OCI-LY3 (cell line): ENCODE data around the gene TMEM50B.

Experiments used
- H2AFZ ChIP-seq: fragments of 200-600, 300-600 bp; shearing (Covaris generic); 2 replicates; pipeline ENCODE4 v1.6.0; 2014; ENCODE audit warnings: antibody characterized with exemption, low read depth, low read length
- H3K27ac ChIP-seq: fragments of 200-600, 300-600 bp; sonication (generic); 2 replicates; pipeline ENCODE4 v1.5.1; 2014; ENCODE audit warnings: mild to moderate bottlenecking, low read length, moderate library complexity, mixed read lengths
- H3K27me3 ChIP-seq: fragments of 200-600, 300-600 bp; sonication (generic); 2 replicates; pipeline ENCODE4 v1.6.1; 2014; ENCODE audit warnings: low read depth, low read length, mixed read lengths
- H3K36me3 ChIP-seq: fragments of 200-600, 300-600 bp; sonication (generic); replicated peaks from 2 replicates; pipeline ENCODE3; 2014; ENCODE audit warnings: low read depth, low read length, mixed read lengths
- H3K4me1 ChIP-seq: fragments of 300-600, 200-600 bp; sonication (generic); 2 replicates; pipeline ENCODE4 v1.6.1; 2014; ENCODE audit warnings: low read length, mixed read lengths
- H3K4me2 ChIP-seq: fragments of 200-600, 300-600 bp; sonication (generic); 2 replicates; pipeline ENCODE4 v1.6.1; 2014; ENCODE audit warnings: low read length, mixed read lengths
- H3K4me3 ChIP-seq: fragments of 300-600, 200-600 bp; sonication (generic); 2 replicates; pipeline ENCODE4 v1.5.1; 2014; ENCODE audit warnings: antibody characterized with exemption, mild to moderate bottlenecking, low read length, moderate library complexity
- H3K79me2 ChIP-seq: fragments of 300-600, 200-600 bp; shearing (Covaris generic); 2 replicates; pipeline ENCODE4 v1.6.1; 2014; ENCODE audit warnings: mild to moderate bottlenecking, low read length, mixed read lengths
- H3K9ac ChIP-seq: fragments of 300-600, 200-600 bp; shearing (Covaris generic); 2 replicates; pipeline ENCODE4 v1.6.0; 2014; ENCODE audit warnings: mild to moderate bottlenecking, low read length, moderate library complexity
- H3K9me3 ChIP-seq: fragments of 200-600, 300-600 bp; shearing (Covaris generic); 2 replicates; pipeline ENCODE4 v1.6.1; 2014; ENCODE audit warnings: low read length, mixed read lengths; ENCODE audit not compliant: insufficient read depth
- H4K20me1 ChIP-seq: fragments of 200-600, 300-600 bp; sonication (generic); 2 replicates; pipeline ENCODE4 v1.6.1; 2016; ENCODE audit warnings: low read length, mixed read lengths; ENCODE audit not compliant: insufficient read depth
- EZH2phosphoT487 ChIP-seq: fragments of 200-600 bp; shearing (Covaris generic); IDR thresholded peaks from 2 replicates; pipeline ENCODE4 v1.6.1; 2018; ENCODE audit warnings: antibody characterized with exemption, mixed run types, low read depth
- TF ChIP-seq, protein P1 (sequence below): fragments of 200-600, 300-600 bp; sonication (generic); IDR thresholded peaks from 2 replicates; pipeline ENCODE4 v1.5.1; 2014; ENCODE audit warnings: antibody characterized with exemption, low read length, low read depth

The TMEM50B gene

DNA sequence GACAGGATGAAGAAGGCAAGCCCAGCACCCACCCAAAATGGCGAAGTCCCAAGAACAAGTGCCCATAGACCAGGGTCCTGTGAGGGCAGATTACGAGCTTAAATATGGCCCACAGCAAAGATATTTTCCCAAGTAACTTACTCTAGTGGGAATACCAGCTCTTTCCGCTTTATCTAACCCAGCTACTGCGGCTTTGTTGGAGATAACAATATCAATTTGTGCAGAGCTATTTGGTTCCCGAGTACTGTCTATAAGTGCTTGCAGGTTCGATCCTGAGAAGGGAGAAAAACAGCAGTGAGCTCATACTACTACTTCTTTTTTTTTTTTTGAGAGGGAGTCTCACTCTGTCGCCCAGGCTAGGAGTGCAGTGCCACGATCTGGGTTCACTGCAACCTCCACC lies 26.1 kb upstream of the TMEM50B start:
- Histone ChIP-seq H3K4me3 (no peak overlapping the region), H3K9me3 (no peaks in the 10 kb centered on the region), H3K36me3 (peaks cover 50% of the 10 kb centered on the region), H3K4me2 (no peak overlapping the region), H4K20me1 (no peaks in the 10 kb centered on the region), H3K79me2 (no peaks in the 10 kb centered on the region), H3K4me1 (no peaks in the 10 kb centered on the region), H3K27ac (no peak overlapping the region), H3K27me3 (no peaks in the 10 kb centered on the region), H2AFZ (no peak overlapping the region), H3K9ac (no peak overlapping the region)
- TF ChIP-seq, protein P1, sequence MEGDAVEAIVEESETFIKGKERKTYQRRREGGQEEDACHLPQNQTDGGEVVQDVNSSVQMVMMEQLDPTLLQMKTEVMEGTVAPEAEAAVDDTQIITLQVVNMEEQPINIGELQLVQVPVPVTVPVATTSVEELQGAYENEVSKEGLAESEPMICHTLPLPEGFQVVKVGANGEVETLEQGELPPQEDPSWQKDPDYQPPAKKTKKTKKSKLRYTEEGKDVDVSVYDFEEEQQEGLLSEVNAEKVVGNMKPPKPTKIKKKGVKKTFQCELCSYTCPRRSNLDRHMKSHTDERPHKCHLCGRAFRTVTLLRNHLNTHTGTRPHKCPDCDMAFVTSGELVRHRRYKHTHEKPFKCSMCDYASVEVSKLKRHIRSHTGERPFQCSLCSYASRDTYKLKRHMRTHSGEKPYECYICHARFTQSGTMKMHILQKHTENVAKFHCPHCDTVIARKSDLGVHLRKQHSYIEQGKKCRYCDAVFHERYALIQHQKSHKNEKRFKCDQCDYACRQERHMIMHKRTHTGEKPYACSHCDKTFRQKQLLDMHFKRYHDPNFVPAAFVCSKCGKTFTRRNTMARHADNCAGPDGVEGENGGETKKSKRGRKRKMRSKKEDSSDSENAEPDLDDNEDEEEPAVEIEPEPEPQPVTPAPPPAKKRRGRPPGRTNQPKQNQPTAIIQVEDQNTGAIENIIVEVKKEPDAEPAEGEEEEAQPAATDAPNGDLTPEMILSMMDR: no peak
- no peak for TF ChIP-seq EZH2phosphoT487

DNA sequence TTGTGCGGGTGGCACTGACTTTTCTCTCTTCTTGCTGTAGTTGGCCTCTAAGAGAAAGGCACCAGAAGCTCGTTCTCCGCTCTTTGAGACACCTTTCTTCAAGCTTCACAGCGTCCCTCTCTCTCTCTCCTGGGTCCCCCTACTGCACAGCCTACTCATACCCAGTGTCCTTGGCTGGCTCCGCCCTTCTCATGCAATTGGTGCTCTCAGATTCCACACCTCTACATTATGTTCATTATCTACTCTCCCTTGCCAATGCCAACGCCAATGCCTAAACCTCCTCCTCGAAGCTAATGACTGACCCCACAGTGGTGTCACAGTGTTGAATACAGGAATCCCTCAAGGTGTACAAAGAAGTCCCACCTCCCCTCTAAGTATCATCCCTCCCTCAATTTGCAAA lies 16.6 kb upstream of the TMEM50B start:
- H3K4me1 ChIP-seq: no peaks in the 10 kb centered on the region
- no peak for TF ChIP-seq EZH2phosphoT487
- TF ChIP-seq, protein P1: no peak
- no peaks in the 10 kb centered on the region for H3K79me2 ChIP-seq
- H3K27ac ChIP-seq: no peak overlapping the region
- H3K9ac ChIP-seq: no peak overlapping the region
- no peaks in the 10 kb centered on the region for H3K9me3 ChIP-seq
- H3K27me3 ChIP-seq: no peaks in the 10 kb centered on the region
- no peaks in the 10 kb centered on the region for H4K20me1 ChIP-seq
- no peak overlapping the region for H2AFZ ChIP-seq
- no peak overlapping the region for H3K4me3 ChIP-seq
- no peak overlapping the region for H3K4me2 ChIP-seq
- no peaks in the 10 kb centered on the region for H3K36me3 ChIP-seq

DNA sequence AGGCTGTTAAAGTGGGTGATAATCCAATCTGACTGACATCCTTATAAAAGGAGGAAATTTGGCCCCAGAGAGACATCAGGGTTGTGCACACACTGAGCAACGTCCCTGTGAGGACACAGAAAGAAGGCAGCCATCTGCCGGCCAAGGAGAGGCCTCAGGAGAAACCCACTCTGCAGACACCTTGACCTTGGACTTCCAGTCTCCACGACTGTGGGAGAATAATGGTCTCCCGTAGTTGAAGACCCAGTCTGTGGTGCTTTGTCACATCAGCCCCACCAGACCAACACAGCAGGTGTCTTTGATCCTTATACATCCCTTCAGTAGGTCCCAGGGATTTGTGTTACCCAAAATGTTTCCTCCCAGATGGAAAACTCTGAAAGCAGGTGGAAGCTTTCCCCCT lies 16.0 kb upstream of the TMEM50B start:
- H3K27me3 ChIP-seq: no peaks in the 10 kb centered on the region
- no peak overlapping the region for H3K27ac ChIP-seq
- no peak overlapping the region for H3K4me2 ChIP-seq
- TF ChIP-seq, protein P1: no peak
- H4K20me1 ChIP-seq: no peaks in the 10 kb centered on the region
- no peak overlapping the region for H2AFZ ChIP-seq
- no peak overlapping the region for H3K9ac ChIP-seq
- H3K4me3 ChIP-seq: no peak overlapping the region
- H3K4me1 ChIP-seq: peaks cover 2% of the 10 kb centered on the region; the same call in 1 of the 2 replicates
- H3K36me3 ChIP-seq: no peaks in the 10 kb centered on the region
- no peaks in the 10 kb centered on the region for H3K9me3 ChIP-seq
- no peaks in the 10 kb centered on the region for H3K79me2 ChIP-seq

DNA sequence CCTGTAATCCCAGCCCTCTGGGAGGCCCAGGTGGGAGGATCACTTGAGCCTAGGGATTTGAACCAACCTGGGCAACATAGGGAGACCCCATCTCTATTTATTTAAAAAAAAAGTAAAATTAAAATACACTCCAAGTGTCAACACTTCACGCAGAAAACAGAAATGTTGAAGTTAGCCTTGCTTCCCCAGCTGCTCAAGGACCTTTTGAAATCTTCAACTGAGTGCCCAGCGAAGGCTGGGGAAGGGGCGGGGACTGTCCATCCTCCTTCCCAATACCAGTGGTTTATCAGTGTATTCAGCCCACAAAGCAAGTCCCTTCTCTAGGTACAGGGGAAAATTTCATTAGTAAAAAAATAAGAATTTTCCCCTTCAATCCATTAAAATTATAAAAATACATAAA lies 14.0 kb upstream of the TMEM50B start:
- H3K27ac ChIP-seq: no peak overlapping the region
- no peak overlapping the region for H2AFZ ChIP-seq
- H3K9me3 ChIP-seq: no peaks in the 10 kb centered on the region
- H3K27me3 ChIP-seq: peaks cover 6% of the 10 kb centered on the region; the same call in 1 of the 2 replicates
- no peak overlapping the region for H3K4me3 ChIP-seq
- H3K4me1 ChIP-seq: peaks cover 4% of the 10 kb centered on the region; the same call in 1 of the 2 replicates
- no peak overlapping the region for H3K4me2 ChIP-seq
- no peaks in the 10 kb centered on the region for H3K79me2 ChIP-seq
- H4K20me1 ChIP-seq: no peaks in the 10 kb centered on the region
- H3K9ac ChIP-seq: no peak overlapping the region
- no peaks in the 10 kb centered on the region for H3K36me3 ChIP-seq
- TF ChIP-seq, protein P1: no peak
- TF ChIP-seq EZH2phosphoT487: no peak
